GM12878 (cell line): Measurements from ENCODE around the gene MED22. TPM values are rescaled to one million over a fixed set of nuclear protein-coding genes. Genes with fewer than 3 reads are reported as not detected.

Source experiments
- ATAC-seq: fragments of 200-7000 bp; cut with Tn5 transposase; 3 replicates; pipeline ENCODE4 v1.9.1; 2020; ENCODE audit warnings: mild to moderate bottlenecking, moderate library complexity
- Bru-seq: library from RNA; stranded (reverse); fragments of 400-500 nt; gene quantifications from one replicate; lab custom pipeline; 2021; lab: Mats Ljungman, UMichigan
- BruChase-seq, 2 experiments: library from RNA; stranded (reverse); fragments of 400-500 nt; gene quantifications; one replicate each; lab custom pipeline; 2021; lab: Mats Ljungman, UMichigan
- BruUV-seq: library from RNA; stranded (reverse); fragments of 400-500 nt; replicated peaks from 2 replicates; lab custom pipeline; 2021; lab: Mats Ljungman, UMichigan
- CTCF ChIA-PET: fragments of 300-600 bp; sonication (Branson Sonifier 250); formaldehyde crosslinking; extraction: SDS; loops from one replicate; lab custom pipeline; 2021; ENCODE audit warnings: inconsistent platforms; lab: Yijun Ruan, JAX
- POLR2A ChIA-PET: fragments of 350-600 bp; formaldehyde crosslinking; extraction: SDS; loops from one replicate; lab custom pipeline; 2021; ENCODE audit warnings: inconsistent platforms; lab: Charles Lee
- RAD21 ChIA-PET: fragments of 300-600 bp; sonication (Branson Sonifier 250); formaldehyde crosslinking; loops from one replicate; lab custom pipeline; 2023; ENCODE audit warnings: antibody characterized with exemption; ENCODE audit not compliant: unreplicated experiment; lab: Charles Lee
- SMC1A ChIA-PET: fragments of 300-600 bp; sonication (Branson Sonifier 250); formaldehyde crosslinking; loops from one replicate; lab custom pipeline; 2023; ENCODE audit not compliant: unreplicated experiment, uncharacterized antibody; lab: Charles Lee
- DNase-seq: peaks from one replicate; pipeline ENCODE4 v3.0.0-alpha.2; 2011; ENCODE audit warnings: low read depth, low spot score
- FAIRE-seq: peaks from 3 replicates; lab custom pipeline; 2011; peaks lifted over from hg19 to GRCh38; lab: Jason Lieb, UNC
- H2AFZ ChIP-seq: 2 replicates; pipeline ENCODE4 v1.6.0; 2011; ENCODE audit warnings: low read depth, low read length, control low read depth; ENCODE audit not compliant: control insufficient read depth
- H3K27ac ChIP-seq: 2 replicates; pipeline ENCODE4 v1.5.1; 2011; ENCODE audit warnings: control low read depth; ENCODE audit not compliant: control insufficient read depth, insufficient read depth
- H3K27me3 ChIP-seq, 2 experiments: replicated peaks in 1 of 2; 2 replicates each; pipeline versions ENCODE4 v1.6.0 to v1.6.1; 2011; ENCODE audit warnings: low read length in 1 of 2; ENCODE audit not compliant: control insufficient read depth in 2 of 2, insufficient read depth in 2 of 2
- H3K36me3 ChIP-seq, 2 experiments: 2 replicates each; pipeline ENCODE4 v1.5.1; 2011; ENCODE audit warnings: low read length in 1 of 2; ENCODE audit not compliant: control insufficient read depth in 2 of 2, insufficient read depth in 2 of 2
- H3K4me1 ChIP-seq: 2 replicates; pipeline ENCODE4 v1.6.1; 2011; ENCODE audit warnings: mild to moderate bottlenecking, low read length, moderate library complexity, mixed read lengths; ENCODE audit not compliant: control insufficient read depth, insufficient read depth
- H3K4me2 ChIP-seq: 2 replicates; pipeline ENCODE4 v1.6.0; 2011; ENCODE audit warnings: control low read depth; ENCODE audit not compliant: control insufficient read depth, insufficient read depth
- H3K4me3 ChIP-seq: fragments of 200-600 bp; sonication (generic); 2 replicates; pipeline ENCODE4 v1.5.1; 2016
- H3K79me2 ChIP-seq: 2 replicates; pipeline ENCODE4 v1.6.0; 2011; ENCODE audit warnings: low read length; ENCODE audit not compliant: control insufficient read depth, insufficient read depth
- H3K9ac ChIP-seq: 2 replicates; pipeline ENCODE4 v1.8.0; 2011; ENCODE audit warnings: low read length, control low read depth, mixed read lengths; ENCODE audit not compliant: control insufficient read depth, insufficient read depth
- H3K9me3 ChIP-seq: replicated peaks from 3 replicates; pipeline ENCODE4 v1.5.1; 2011; ENCODE audit warnings: mild to moderate bottlenecking, low read length; ENCODE audit not compliant: control insufficient read depth, insufficient read depth
- H4K20me1 ChIP-seq: 2 replicates; pipeline ENCODE4 v1.6.0; 2011; ENCODE audit not compliant: control insufficient read depth, insufficient read depth
- BHLHE40 ChIP-seq, 2 experiments: fragments of 450-650 bp in 1 of 2; IDR thresholded peaks; 2 replicates each; pipeline ENCODE4 v1.6.1; 2011 to 2017; ENCODE audit warnings: low read depth in 2 of 2, borderline replicate concordance in 1 of 2, improper control_type of control experiment in 1 of 2, low read length in 1 of 2, mild to moderate bottlenecking in 1 of 2
- EP300 ChIP-seq, 2 experiments: fragments of 150-350 bp in 1 of 2; IDR thresholded peaks; 2 replicates each; pipeline ENCODE4 v1.6.1; 2011 to 2012; ENCODE audit warnings: low read depth in 2 of 2, low read length in 2 of 2, borderline replicate concordance in 1 of 2, improper control_type of control experiment in 1 of 2, inconsistent platforms in 1 of 2; ENCODE audit not compliant: control insufficient read depth in 1 of 2
- HDAC2 ChIP-seq: fragments of 200-600 bp; sonication (generic); IDR thresholded peaks from 2 replicates; pipeline ENCODE4 v1.6.1; 2017
- MXI1 ChIP-seq: fragments of 150-350 bp; IDR thresholded peaks from 2 replicates; pipeline ENCODE4 v1.6.1; 2011; ENCODE audit warnings: low read depth, mild to moderate bottlenecking, inconsistent platforms, low read length, improper control_type of control experiment
- NRF1 ChIP-seq: conservative IDR thresholded peaks from 2 replicates; pipeline ENCODE4 v1.6.1; 2011; ENCODE audit warnings: mild to moderate bottlenecking, low read depth, low read length, improper control_type of control experiment
- RFX5 ChIP-seq: IDR thresholded peaks from 2 replicates; pipeline ENCODE4 v1.6.1; 2011; ENCODE audit warnings: low read depth, low read length, improper control_type of control experiment
- SP1 ChIP-seq: IDR thresholded peaks from one replicate; pipeline ENCODE4 v1.6.1; 2011; ENCODE audit warnings: low read depth, low read length
- WGBS: methylation state at CpG from one replicate; pipeline ENCODE4 v1.1.6; 2016; ENCODE audit warnings: low lambda C conversion rate; ENCODE audit not compliant: insufficient replicate concordance, insufficient coverage; ENCODE audit errors: missing lambda C conversion rate; 5-methylcytosine and 5-hydroxymethylcytosine counted together
- in situ Hi-C: fragments of 300-500 bp; cut with MboI; formaldehyde crosslinking; loops from 9 replicates; pipeline ENCODE4 v1.14.3; 2018; ENCODE audit warnings: mixed read lengths
- intact Hi-C: fragments of 100-400 bp; cut with micrococcal nuclease; formaldehyde crosslinking; loops from one replicate; pipeline ENCODE4 v1.14.2; 2022; ENCODE audit not compliant: unreplicated experiment
- long read RNA-seq, 2 experiments: library from polyadenylated mRNA; unstranded; transcript quantifications; one replicate each; pipeline ENCODE4 v2.0.0, GENCODE V29; 2019 to 2020
- polyA minus RNA-seq, 3 experiments: library from RNA; depleted of rRNA, polyadenylated mRNA; stranded (reverse); fragments of >200 nt; gene quantifications; 2 replicates each; pipeline ENCODE4 v1.2.3, GENCODE V29; 2011
- polyA plus RNA-seq, 11 experiments: library from polyadenylated mRNA; depleted of rRNA in 4 of 11; unstranded in 6 of 11; stranded (reverse) in 5 of 11; fragments of >200 nt; fragmentation: Nextera tagmentation in 4 of 11; fragmentation: Illumina TruSeq in 1 of 11; extraction: Ambion mirVana in 4 of 11; extraction: Trizol in 1 of 11; gene quantifications; 1 replicate in 1 of 11; 2 replicates in 10 of 11; pipeline versions ENCODE4 v1.2.1 to v1.2.3, GENCODE V29; 2011 to 2016; ENCODE audit warnings: inconsistent platforms in 2 of 11, missing spikeins in 2 of 11, low read depth in 1 of 11
- total RNA-seq, 4 experiments: library from RNA; depleted of rRNA in 3 of 4; stranded (reverse); fragments of >200 nt in 3 of 4; fragmentation: Illumina TruSeq in 1 of 4; extraction: Trizol in 1 of 4; gene quantifications; 2 replicates each; pipeline versions ENCODE4 v1.2.1 to v1.2.3, GENCODE V29; 2013 to 2021
- TF ChIP-seq, protein P1 (sequence below): fragments of 450-650 bp; formaldehyde crosslinking; IDR thresholded peaks from 2 replicates; pipeline ENCODE4 v1.5.0; 2022; ENCODE audit warnings: mild to moderate bottlenecking, missing genetic modification characterization
- TF ChIP-seq, protein P2 (sequence below): IDR thresholded peaks from 2 replicates; pipeline ENCODE4 v1.6.1; 2011; ENCODE audit warnings: borderline replicate concordance, low read depth, mild to moderate bottlenecking, moderate library complexity, mixed read lengths, low read length; ENCODE audit not compliant: insufficient read depth; ENCODE audit errors: extremely low read length

MED22 gene
- total RNA-seq (2013; cell fraction: nucleolus; rRNA removed) = 63.8 and 82.8 TPM in 2 replicates
- total RNA-seq (2014; rRNA removed) (21.5 and 25.5 TPM in 2 replicates), total RNA-seq (2014; rRNA removed; fragmentation: Illumina TruSeq; extraction: Trizol) (13.4 and 15.4 TPM in 2 replicates), total RNA-seq (2021) (31.8 and 35.4 TPM in 2 replicates), polyA plus RNA-seq (2011; rRNA removed) (10.6 and 26.1 TPM in 2 replicates), polyA plus RNA-seq (2014; fragmentation: Illumina TruSeq; extraction: Trizol) (6.2 and 15.0 TPM in 2 replicates), polyA plus RNA-seq (2014; fragmentation: Nextera tagmentation; extraction: Ambion mirVana) (1 to 10 TPM; 1.4 to 3.4 TPM), polyA plus RNA-seq (2014; rRNA removed) (42.0 and 42.1 TPM in 2 replicates), polyA plus RNA-seq (2016; fragmentation: Nextera tagmentation; extraction: Ambion mirVana) (10 to 100 TPM; 24.3 to 25.0 TPM), polyA minus RNA-seq (2011; rRNA and poly(A)+ RNA removed) (20.9 and 24.1 TPM in 2 replicates), Bru-seq, nascent RNA (percentile 77 among the genes with signal in this experiment), BruChase-seq, experiment 1, labeled RNA remaining after a 6-hour chase (percentile 78 among the genes with signal in this experiment), BruChase-seq, experiment 2, labeled RNA remaining after a 2-hour chase (percentile 81 among the genes with signal in this experiment)
- 7.7 TPM for polyA plus RNA-seq (2011; ENCODE audit: low read depth)
- 25.1 and 37.3 TPM in 2 replicates for polyA plus RNA-seq (2011; cell fraction: cytosol; rRNA removed)
- 70.4 and 74.5 TPM in 2 replicates for polyA plus RNA-seq (2011; cell fraction: nucleus; rRNA removed)
- polyA plus RNA-seq (2012) = 16.0 and 18.8 TPM in 2 replicates
- 5.6 and 6.7 TPM in 2 replicates for polyA minus RNA-seq (2011; cell fraction: cytosol; rRNA and poly(A)+ RNA removed)
- 12.9 and 26.4 TPM in 2 replicates for polyA minus RNA-seq (2011; cell fraction: nucleus; rRNA and poly(A)+ RNA removed)
- long read RNA-seq, experiment 1, partial matches to known transcripts = 0 of 10 reads
- long read RNA-seq, experiment 1, other reads (novel, unspliced or antisense) = 4 of 10 reads
- long read RNA-seq, experiment 2, partial matches to known transcripts = 0 of 2 reads
- long read RNA-seq, experiment 2, other reads (novel, unspliced or antisense) = 2 of 2 reads

DNA sequence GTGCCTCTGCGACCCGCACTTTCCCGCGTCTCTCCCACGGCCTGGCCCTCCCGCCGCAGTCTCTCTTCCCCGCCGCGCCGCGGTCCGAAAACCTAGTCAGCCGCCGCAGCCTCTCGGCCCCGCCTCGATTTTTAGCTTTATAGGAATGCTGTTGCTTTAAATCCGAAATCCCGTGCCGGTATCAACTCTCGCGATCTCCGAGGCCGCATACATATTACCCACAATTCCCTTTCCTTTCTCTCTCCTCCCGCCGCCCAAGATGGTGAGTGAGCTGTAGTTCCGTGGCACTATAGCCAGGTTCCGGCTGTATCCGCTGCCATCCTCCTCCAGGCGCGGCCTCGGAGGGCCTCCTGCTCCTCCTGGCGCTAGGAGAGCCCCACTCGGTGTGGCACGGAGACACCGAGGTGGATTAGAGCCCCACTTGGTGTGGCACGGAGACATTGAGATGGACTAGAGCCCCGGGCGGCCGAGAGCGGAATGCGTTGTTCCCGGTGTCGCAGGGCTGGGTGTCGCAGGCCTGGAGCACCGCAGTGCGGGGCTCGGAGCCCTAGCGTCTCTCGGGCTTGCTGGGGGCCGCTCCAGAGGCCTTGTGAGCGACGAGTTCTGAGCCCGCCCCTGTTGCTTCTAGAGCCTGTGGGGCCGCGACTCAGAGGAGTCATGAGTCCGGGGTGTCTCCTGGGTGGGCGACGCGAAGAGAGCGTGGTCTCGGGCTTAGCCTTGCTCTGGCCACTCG, at the start of gene MED22, which contains the start of gene RPL7A:
MED22 (minus strand) TSS at position 147 of the 733 bp plus-strand sequence. CDS start 1,469 bp downstream, outside the sequence.
RPL7A (plus strand) TSS at position 234 of the 733 bp plus-strand sequence; CDS start at position 260, 26 bp downstream.
- SMC1A ChIA-PET = interaction anchor here (0.9 to 1.1 kb wide), 5 partner anchors 13 to 68 kb away, joined by 3 to 5 read pairs (median 4); partner anchors contain the start of gene STKLD1
- intact Hi-C loops = loop anchor here (1.0 to 5.0 kb wide), 2 partner anchors 12 to 129 kb away; partner anchors contain the start of genes SLC2A6 and SURF6
- POLR2A ChIA-PET = interaction anchor here (0.6 to 2.9 kb wide), 10 partner anchors 9 to 202 kb away, joined by 3 to 13 read pairs (median 6); partner anchors contain the start of genes CACFD1, STKLD1, SURF1 and SURF2
- TF ChIP-seq, protein P1, sequence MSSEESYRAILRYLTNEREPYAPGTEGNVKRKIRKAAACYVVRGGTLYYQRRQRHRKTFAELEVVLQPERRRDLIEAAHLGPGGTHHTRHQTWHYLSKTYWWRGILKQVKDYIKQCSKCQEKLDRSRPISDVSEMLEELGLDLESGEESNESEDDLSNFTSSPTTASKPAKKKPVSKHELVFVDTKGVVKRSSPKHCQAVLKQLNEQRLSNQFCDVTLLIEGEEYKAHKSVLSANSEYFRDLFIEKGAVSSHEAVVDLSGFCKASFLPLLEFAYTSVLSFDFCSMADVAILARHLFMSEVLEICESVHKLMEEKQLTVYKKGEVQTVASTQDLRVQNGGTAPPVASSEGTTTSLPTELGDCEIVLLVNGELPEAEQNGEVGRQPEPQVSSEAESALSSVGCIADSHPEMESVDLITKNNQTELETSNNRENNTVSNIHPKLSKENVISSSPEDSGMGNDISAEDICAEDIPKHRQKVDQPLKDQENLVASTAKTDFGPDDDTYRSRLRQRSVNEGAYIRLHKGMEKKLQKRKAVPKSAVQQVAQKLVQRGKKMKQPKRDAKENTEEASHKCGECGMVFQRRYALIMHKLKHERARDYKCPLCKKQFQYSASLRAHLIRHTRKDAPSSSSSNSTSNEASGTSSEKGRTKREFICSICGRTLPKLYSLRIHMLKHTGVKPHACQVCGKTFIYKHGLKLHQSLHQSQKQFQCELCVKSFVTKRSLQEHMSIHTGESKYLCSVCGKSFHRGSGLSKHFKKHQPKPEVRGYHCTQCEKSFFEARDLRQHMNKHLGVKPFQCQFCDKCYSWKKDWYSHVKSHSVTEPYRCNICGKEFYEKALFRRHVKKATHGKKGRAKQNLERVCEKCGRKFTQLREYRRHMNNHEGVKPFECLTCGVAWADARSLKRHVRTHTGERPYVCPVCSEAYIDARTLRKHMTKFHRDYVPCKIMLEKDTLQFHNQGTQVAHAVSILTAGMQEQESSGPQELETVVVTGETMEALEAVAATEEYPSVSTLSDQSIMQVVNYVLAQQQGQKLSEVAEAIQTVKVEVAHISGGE (CRISPR knock-in tag) = no peak
- no peak for TF ChIP-seq EP300 (IDR thresholded peaks at IDR 0.05; ENCODE audit: borderline replicate concordance in 1 of 2, control insufficient read depth in 1 of 2, low read depth in 2 of 2, low read length in 2 of 2)
- TF ChIP-seq SP1 = peak; percentile 75
- TF ChIP-seq HDAC2 = no peak
- TF ChIP-seq, protein P2, sequence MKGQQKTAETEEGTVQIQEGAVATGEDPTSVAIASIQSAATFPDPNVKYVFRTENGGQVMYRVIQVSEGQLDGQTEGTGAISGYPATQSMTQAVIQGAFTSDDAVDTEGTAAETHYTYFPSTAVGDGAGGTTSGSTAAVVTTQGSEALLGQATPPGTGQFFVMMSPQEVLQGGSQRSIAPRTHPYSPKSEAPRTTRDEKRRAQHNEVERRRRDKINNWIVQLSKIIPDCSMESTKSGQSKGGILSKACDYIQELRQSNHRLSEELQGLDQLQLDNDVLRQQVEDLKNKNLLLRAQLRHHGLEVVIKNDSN = no peak
- TF ChIP-seq BHLHE40 (IDR thresholded peaks at IDR 0.05; ENCODE audit: borderline replicate concordance in 1 of 2, low read depth in 2 of 2, low read length in 1 of 2) = peak; percentile 46 to 67; a peak in 2 of 4 replicates
- no peak for TF ChIP-seq NRF1
- TF ChIP-seq MXI1 = peak; percentile 80; the same call in 1 of the 2 replicates
- no peak for TF ChIP-seq RFX5

More for the DNA sequence above, at the start of gene MED22, which contains the start of gene RPL7A:
- Histone ChIP-seq H3K4me3 (peak within 1 kb of the TSS; percentile 100), H3K36me3 (peaks cover 37 to 41% of the 10 kb centered on the region in 2 experiments), H2AFZ (peak within 1 kb of the TSS; percentile 49), H3K9ac (peak within 1 kb of the TSS; percentile 98), H3K79me2 (peaks cover 47% of the 10 kb centered on the region), H3K9me3 (no peaks in the 10 kb centered on the region), H3K4me2 (peak within 1 kb of the TSS; percentile 92), H4K20me1 (no peaks in the 10 kb centered on the region; the same call in 1 of the 2 replicates), H3K27ac (peak within 1 kb of the TSS; percentile 96), H3K27me3 (no peaks in the 10 kb centered on the region), H3K4me1 (peaks cover 12% of the 10 kb centered on the region)
- peak; percentile 84 for ATAC-seq
- no TSS peak for BruUV-seq
- CTCF ChIA-PET = interaction anchor here (0.6 to 1.9 kb wide), 3 partner anchors 18 to 26 kb away, joined by 3 to 6 read pairs (median 4); no protein-coding TSS in a partner anchor
- FAIRE-seq = peak; percentile 90
- under 1% methylated on average over 53 of the region's 64 CpGs for WGBS
- peak; percentile 91 for DNase-seq
- RAD21 ChIA-PET = interaction anchor here (1.1 kb wide), 1 partner anchor 29 kb away, joined by 4 read pairs; the partner anchor contains the start of gene STKLD1
- in situ Hi-C loops = no loop called here
